Breast epithelium (tissue), 4 donors: ENCODE results near the gene RPL36AL. TPM values are rescaled to one million over a fixed set of nuclear protein-coding genes. Genes with fewer than 3 reads are reported as not detected.

Experiments
- DNase-seq, 2 donors: peaks; one replicate each; pipeline ENCODE4 v3.0.0-alpha.2; 2019; ENCODE audit warnings: low spot score in 2 of 2
- H3K27ac ChIP-seq, 2 donors: fragments of 200-600 bp; sonication (generic) in 1 of 2; one replicate each; pipeline ENCODE4 v1.5.1; 2016 to 2019; ENCODE audit warnings: mild to moderate bottlenecking in 1 of 2
- H3K27me3 ChIP-seq, 2 donors: fragments of 200-600 bp; sonication (generic) in 1 of 2; one replicate each; pipeline versions ENCODE4 v1.5.1 to v1.6.0; 2017 to 2019; ENCODE audit warnings: control low read depth in 1 of 2, mild to moderate bottlenecking in 1 of 2
- H3K36me3 ChIP-seq: fragments of 200-600 bp; one replicate; pipeline ENCODE4 v1.5.1; 2019
- H3K4me1 ChIP-seq, 2 donors: fragments of 200-600 bp; sonication (generic); one replicate each; pipeline ENCODE4 v1.5.1; 2016 to 2019; ENCODE audit warnings: control low read depth in 1 of 2
- H3K4me3 ChIP-seq, 3 donors: fragments of 200-600 bp; sonication (generic); 1 replicate in 2 of 3; 2 replicates in 1 of 3; pipeline ENCODE4 v1.5.1; 2016 to 2019; ENCODE audit warnings: mild to moderate bottlenecking in 3 of 3, moderate library complexity in 2 of 3
- H3K9me3 ChIP-seq, 2 donors: fragments of 200-600 bp; sonication (generic) in 1 of 2; one replicate each; pipeline ENCODE4 v1.5.1; 2016 to 2019; ENCODE audit warnings: control low read depth in 1 of 2
- CTCF ChIP-seq, 3 donors: fragments of 450-650 bp; IDR thresholded peaks; one replicate each; pipeline ENCODE4 v1.5.1; 2016 to 2017; ENCODE audit warnings: antibody characterized with exemption in 3 of 3, mild to moderate bottlenecking in 3 of 3, moderate library complexity in 3 of 3
- POLR2A ChIP-seq: fragments of 450-650 bp; IDR thresholded peaks from one replicate; pipeline ENCODE4 v1.6.1; 2016; ENCODE audit warnings: antibody characterized with exemption, mild to moderate bottlenecking, moderate library complexity
- POLR2AphosphoS5 ChIP-seq, 3 donors: sonication (generic); formaldehyde crosslinking; IDR thresholded peaks; one replicate each; pipeline ENCODE4 v1.6.1; 2017; ENCODE audit warnings: antibody characterized with exemption in 3 of 3
- intact Hi-C: fragments of 100-400 bp; cut with DNase I; formaldehyde crosslinking; loops from one replicate; pipeline ENCODE4 v1.15.1; 2023; ENCODE audit warnings: low total_unique reads
- total RNA-seq, 3 donors: library from RNA; depleted of rRNA; stranded (reverse); fragments of >200 nt; gene quantifications; one replicate each; pipeline ENCODE4 v1.1.0, GENCODE V29; 2016

RPL36AL gene
- total RNA-seq, 3 donors from 2014 or later: 161 to 303 (median 269) TPM

GRCh38 chr14:49615776-49616175 lies 4.7 kb downstream of the RPL36AL start:
- peaks cover 0 to 4% of the 10 kb centered on the region in 2 donors for H3K4me1 ChIP-seq
- H3K27ac ChIP-seq: no peak overlapping the region
- TF ChIP-seq POLR2A (no peak), POLR2AphosphoS5 (IDR thresholded peaks at IDR 0.05) (no peak), CTCF (IDR thresholded peaks at IDR 0.05) (no peak)
- H3K9me3 ChIP-seq: no peaks in the 10 kb centered on the region
- no peaks in the 10 kb centered on the region for H3K27me3 ChIP-seq
- H3K36me3 ChIP-seq: no peaks in the 10 kb centered on the region
- DNase-seq: no peak
- intact Hi-C loops: no loop called here
- no peak overlapping the region for H3K4me3 ChIP-seq

- Histone ChIP-seq H3K9me3 (no peaks in the 10 kb centered on the region), H3K27me3 (no peaks in the 10 kb centered on the region), H3K27ac (no peak overlapping the region), H3K4me1 (no peaks in the 10 kb centered on the region), H3K36me3 (no peaks in the 10 kb centered on the region), H3K4me3 (no peak overlapping the region)
- no peak for DNase-seq
- intact Hi-C loops: no loop called here
- no peak for TF ChIP-seq CTCF (IDR thresholded peaks at IDR 0.05)
- no peak for TF ChIP-seq POLR2A
- no peak for TF ChIP-seq POLR2AphosphoS5 (IDR thresholded peaks at IDR 0.05)
Observed at GRCh38 chr14:49614196-49614595, 6.2 kb downstream of the RPL36AL start.

- Histone ChIP-seq H3K4me1 (no peaks in the 10 kb centered on the region), H3K27me3 (no peaks in the 10 kb centered on the region), H3K4me3 (no peak overlapping the region), H3K36me3 (no peaks in the 10 kb centered on the region), H3K9me3 (no peaks in the 10 kb centered on the region), H3K27ac (no peak overlapping the region)
- intact Hi-C loops: no loop called here
- no peak for DNase-seq
- TF ChIP-seq POLR2A (no peak), POLR2AphosphoS5 (IDR thresholded peaks at IDR 0.05) (no peak), CTCF (IDR thresholded peaks at IDR 0.05) (no peak)
Observed at GRCh38 chr14:49612671-49613070, 7.8 kb downstream of the RPL36AL start.

- H3K36me3 ChIP-seq: no peaks in the 10 kb centered on the region
- H3K4me3 ChIP-seq: no peak overlapping the region
- intact Hi-C loops: no loop called here
- DNase-seq: no peak
- H3K27ac ChIP-seq: no peak overlapping the region
- no peak for TF ChIP-seq POLR2AphosphoS5 (IDR thresholded peaks at IDR 0.05)
- no peak for TF ChIP-seq POLR2A
- no peak for TF ChIP-seq CTCF (IDR thresholded peaks at IDR 0.05)
- no peaks in the 10 kb centered on the region for H3K27me3 ChIP-seq
- no peaks in the 10 kb centered on the region for H3K4me1 ChIP-seq
- no peaks in the 10 kb centered on the region for H3K9me3 ChIP-seq
Observed at GRCh38 chr14:49612251-49612650, 8.2 kb downstream of the RPL36AL start.

- DNase-seq: no peak
- H3K9me3 ChIP-seq: no peaks in the 10 kb centered on the region
- intact Hi-C loops: no loop called here
- no peaks in the 10 kb centered on the region for H3K27me3 ChIP-seq
- no peak overlapping the region for H3K4me3 ChIP-seq
- H3K4me1 ChIP-seq: no peaks in the 10 kb centered on the region
- no peaks in the 10 kb centered on the region for H3K36me3 ChIP-seq
- H3K27ac ChIP-seq: no peak overlapping the region
- no peak for TF ChIP-seq CTCF (IDR thresholded peaks at IDR 0.05)
- TF ChIP-seq POLR2A: no peak
- TF ChIP-seq POLR2AphosphoS5 (IDR thresholded peaks at IDR 0.05): no peak
Observed at GRCh38 chr14:49607583-49607982, 12.8 kb downstream of the RPL36AL start.
